Activated CD8-positive, alpha-beta memory T cell treated with anti-CD3 and anti-CD28 coated beads, Interleukin-2, amount 50 U/mL, for 24 hours (primary cell): ENCODE results near the gene MACROD2.

Source experiments
- DNase-seq: peaks from one replicate; pipeline ENCODE4 v3.0.0-alpha.2; 2020; ENCODE audit errors: extremely low read depth

MACROD2 gene

DNA sequence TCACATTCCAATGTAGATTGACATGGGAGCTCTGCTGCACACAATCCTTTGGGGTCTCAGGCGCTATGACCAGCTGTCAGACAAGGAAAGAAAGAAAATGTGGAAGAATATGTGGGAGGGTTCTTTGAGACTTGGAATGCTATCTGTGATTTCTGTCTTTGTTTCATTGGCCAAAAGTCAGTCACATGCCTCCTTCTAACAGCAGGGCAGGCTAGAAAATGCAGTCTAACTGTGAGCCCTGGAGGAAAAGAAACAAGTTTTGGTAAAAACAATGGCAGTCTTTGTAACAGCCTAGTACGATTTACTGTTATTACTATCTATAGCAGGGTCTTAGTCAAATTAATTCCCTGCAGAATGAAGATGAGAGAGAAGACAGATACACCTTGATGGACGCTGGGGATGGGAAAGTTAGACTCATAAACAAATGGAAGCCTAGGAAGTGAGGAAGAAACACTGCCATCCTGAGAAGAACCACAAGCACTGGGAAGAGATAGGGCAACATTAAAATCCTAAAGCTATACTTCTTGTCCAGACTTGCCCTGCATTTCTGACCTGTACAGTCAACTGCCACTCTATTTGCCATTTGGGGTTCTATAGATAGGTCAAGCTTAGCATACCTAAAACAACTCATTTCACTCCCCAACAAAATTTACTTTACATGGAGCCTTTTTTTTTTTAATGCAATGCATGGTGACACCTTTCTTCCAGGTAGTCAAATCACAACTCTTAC, 1744.9 kb downstream of the MACROD2 start:
- DNase-seq: no peak

GRCh38 chr20:15742087-15742486, 1746.8 kb downstream of the MACROD2 start:
- no peak for DNase-seq

- no peak for DNase-seq
Measured at GRCh38 chr20:15742627-15743026, 1747.3 kb downstream of the MACROD2 start.

DNA sequence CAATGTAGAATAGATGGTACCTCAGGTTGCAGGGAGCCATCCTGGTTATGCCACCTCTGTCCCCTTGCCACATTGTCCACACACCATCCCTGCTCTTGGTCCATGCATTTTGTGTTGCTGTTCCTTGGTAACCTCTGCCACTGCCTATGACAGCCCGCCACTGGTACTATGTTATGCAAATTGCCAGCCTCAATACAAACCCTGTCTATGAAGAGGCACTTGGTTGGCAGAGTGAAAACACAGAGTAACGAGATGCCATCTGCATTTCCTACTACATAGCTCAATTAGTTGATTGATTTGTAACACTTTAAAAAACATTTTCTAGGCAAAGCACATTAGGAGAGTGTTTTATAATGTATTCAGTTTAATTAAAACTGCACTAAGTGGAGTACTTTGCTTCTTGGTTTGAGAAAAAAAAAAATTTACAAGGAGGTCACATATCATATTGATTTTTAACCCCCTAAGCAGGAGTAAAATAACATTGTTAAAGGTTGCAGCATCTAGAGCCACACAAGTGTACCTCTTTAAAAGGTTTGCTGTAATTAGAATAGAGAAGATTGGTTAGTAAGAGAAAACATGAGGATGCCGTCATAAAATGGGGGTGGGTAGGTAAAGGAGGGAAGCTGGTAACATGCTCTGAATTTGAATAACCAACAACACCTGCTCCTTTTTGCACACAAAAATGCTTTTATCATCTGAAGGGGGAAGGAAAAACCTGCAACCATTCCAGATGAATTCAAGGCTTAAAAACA, 1760.9 kb downstream of the MACROD2 start:
- DNase-seq: no peak

DNA sequence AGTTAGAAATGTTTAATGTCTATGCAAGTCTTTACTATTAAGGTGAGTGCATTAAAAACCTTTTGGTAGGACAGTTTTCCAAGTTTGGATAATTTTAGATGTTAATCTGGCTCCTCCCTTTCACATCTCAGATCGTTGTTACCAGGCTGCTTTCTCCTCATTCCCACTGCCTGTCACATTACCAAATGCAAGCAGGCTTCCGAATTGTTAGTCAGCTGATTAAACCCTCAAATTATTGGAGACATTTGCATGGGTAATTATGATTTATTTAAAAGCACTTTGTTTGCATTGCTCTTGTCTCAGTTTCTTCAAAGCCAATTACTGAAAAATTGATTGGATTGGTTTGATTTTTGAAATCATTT, 1761.4 kb downstream of the MACROD2 start:
- no peak for DNase-seq

DNA sequence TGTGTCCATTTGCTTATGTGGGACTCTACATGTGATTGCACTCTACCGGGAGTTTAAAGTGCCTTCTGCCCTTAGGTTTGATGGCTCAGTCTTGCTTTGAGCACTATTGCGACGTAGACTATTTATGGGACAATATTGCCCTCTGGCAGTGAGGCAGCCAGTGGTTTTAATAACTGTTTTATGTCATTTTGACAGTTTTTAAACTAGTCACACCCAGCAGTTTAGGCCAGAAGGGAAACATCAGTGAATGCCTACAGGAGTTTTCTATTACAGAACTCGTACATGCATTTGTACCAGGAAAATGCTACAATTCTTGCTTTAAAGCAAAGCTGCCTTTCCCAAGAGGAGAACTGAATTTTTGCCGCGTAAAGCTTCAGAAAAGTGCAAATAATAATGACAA, 1764.3 kb downstream of the MACROD2 start:
- DNase-seq: no peak

- no peak for DNase-seq
Measured at GRCh38 chr20:15760001-15760621, 1764.8 kb downstream of the MACROD2 start.

GRCh38 chr20:15763366-15763765, 1768.0 kb downstream of the MACROD2 start:
- no peak for DNase-seq

DNA sequence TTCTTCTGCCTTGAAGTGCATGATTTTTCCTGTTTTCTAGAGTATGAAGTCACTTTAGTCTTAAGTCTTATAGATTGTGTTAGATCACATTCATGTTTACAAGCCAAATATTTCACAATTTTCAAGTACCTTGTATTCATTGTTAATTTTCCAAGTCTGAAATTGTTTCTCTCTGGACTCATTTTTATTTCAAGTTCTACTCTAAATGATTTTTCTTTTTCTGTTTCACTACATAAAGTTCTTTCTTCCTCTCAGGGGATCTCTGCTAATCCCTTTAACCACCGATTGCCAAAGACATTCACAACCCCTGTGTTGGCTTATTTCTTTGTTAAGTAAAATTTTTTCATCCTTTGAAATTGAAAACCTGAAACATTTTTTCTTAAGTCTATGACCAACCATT, 1772.3 kb downstream of the MACROD2 start:
- DNase-seq: no peak

DNA sequence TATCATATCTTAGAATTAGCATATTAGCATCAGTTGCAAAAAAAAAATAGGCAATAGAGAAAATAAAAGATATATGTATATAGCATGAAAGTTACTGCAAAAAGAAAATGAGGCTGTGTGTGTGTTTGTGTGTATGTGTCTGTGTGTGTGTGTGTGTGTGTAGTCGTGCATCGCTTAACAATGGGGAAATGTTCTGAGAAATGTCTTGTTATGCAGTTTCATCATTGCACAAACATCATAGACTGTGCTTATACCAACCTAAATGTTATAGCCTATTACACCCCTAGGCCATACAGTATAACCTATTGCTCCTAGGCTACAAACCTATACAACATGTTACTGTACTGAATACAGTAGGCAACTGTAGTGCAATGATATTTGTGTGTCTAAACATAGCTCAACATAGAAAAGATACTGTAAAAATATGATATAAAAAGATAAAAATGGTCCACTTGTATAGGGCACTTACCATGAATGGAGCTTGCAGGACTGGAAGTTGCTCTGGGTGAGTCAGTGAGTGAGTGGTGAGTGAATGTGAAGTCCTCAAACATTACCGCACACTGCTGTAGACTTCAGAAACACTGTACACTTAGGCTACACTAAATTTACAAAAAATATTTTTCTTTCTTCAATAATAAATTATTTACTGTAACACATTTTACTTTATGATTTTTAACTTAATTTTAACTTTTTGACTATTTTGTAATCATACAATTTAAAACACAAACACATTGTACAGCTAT, 1772.9 kb downstream of the MACROD2 start:
- no peak for DNase-seq

- DNase-seq: no peak
Measured at GRCh38 chr20:15772826-15773225, 1777.5 kb downstream of the MACROD2 start.

GRCh38 chr20:15774926-15775325, 1779.6 kb downstream of the MACROD2 start:
- DNase-seq: no peak

- DNase-seq: no peak
Measured at GRCh38 chr20:15776770-15777466, 1781.6 kb downstream of the MACROD2 start.

DNA sequence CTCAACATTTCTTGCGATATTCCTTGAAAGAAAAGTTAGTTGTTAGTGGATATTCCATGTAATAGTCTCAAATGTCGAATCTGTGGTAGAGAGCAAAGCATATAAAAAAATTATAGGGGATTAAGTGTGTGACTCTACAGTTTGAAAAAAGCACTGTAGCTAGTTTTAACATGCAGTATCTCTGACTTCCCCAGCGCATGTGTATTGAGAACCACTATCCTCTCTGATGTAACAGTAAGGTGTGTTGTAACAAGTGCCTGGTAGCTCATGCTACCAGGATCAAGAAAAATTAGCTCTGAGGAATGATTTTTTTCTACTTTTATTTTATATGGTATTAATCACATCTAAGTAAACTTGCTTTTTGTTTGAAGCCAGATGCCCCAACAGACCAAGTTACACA, 1788.7 kb downstream of the MACROD2 start:
- no peak for DNase-seq

DNA sequence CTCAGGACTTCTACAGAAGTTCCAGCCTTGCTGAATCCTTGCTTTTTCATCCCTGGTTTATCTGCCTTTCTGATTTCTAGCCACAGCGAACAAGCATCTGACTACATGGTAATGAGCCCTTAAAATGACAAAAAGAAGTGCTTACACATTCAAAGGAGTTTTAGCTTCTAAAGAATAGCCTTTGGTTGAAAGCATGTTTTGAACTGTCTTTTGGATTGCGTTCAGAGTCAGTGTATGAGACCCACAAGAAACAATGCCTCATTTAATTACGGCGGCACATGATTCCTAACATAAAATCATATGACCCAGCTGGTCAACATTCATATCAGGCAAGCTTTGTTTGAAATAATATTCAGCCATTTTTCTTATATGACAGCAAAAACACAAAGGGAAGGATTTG, 1793.8 kb downstream of the MACROD2 start:
- no peak for DNase-seq

GRCh38 chr20:15792855-15793254, 1797.5 kb downstream of the MACROD2 start:
- no peak for DNase-seq

- no peak for DNase-seq
Measured at GRCh38 chr20:15794409-15794808, 1799.1 kb downstream of the MACROD2 start.

DNA sequence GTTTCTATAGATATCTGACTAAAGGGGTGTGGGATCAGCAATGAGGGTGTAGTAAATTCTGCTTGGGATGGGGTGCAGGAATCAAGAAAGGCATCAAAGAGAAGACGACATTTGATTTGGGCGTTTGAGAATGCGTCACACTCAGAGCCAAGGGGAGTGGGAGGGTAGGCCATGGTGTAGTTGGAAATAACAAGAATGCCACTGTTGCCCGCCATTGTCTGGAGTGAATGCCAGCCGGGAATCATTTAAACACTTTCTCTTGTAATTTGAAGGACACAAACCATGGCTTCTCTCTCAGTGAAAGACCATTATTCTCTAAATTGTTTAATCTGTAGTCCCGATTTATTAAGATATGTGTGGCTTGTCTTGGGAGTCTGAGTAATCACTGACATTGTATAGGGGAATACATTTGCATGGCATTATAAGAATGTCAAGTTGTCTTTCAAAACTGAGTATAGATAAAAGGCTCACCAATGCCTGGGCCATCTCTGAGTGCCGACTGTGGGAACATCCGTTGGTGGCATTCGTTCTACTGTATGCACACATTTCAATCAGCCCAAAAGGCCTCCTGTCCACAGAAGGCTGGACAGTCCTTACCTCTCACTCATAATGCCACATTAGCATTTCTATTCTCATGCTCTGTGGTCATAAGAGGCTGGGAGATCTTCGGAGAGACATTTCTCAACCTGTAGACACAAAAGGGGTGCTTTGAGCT, 1800.1 kb downstream of the MACROD2 start:
- DNase-seq: no peak

GRCh38 chr20:15799871-15800270, 1804.6 kb downstream of the MACROD2 start:
- DNase-seq: no peak

DNA sequence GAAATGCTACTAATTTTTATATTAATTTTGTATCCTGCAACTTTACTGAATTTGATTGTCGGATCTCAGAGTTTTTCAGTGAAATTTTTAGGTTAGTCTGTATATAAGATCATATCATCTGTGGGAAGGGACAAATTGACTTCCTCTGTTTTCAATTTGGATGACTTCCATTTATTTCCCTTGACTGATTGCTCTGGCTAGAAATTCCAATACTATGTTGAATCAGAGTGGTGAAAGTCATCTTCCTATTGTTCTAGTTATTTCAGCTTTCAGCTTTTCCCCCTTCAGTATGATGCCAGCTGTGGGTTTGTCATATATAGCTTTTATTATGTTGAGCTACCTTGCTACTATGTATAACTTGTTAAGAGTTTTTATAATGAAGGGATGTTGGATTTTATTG, 1806.7 kb downstream of the MACROD2 start:
- DNase-seq: no peak

DNA sequence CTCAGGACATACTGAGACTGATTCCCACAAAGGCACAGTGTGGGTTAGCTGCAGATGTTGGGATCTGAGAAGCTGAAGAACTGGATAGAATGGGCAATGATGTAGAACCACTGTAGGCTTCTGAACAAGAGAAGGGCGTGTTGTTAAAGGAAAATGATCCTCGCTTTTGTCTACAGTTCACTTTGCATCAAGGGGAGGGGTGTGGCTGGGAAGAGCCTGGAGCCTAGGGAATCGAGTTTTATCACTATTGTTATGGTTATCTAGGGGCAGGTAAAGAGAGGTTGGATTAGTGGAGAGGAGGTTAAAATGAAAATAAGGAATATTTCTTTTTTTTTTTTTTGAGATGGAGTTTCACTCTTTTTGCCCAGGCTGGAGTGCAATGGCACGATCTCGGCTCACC, 1809.8 kb downstream of the MACROD2 start:
- no peak for DNase-seq
